Measurements from ENCODE around the gene LRP8. TPM values are rescaled to one million over a fixed set of nuclear protein-coding genes. Genes with fewer than 3 reads are reported as not detected.
A peak's percentile ranks its signal among the peaks of the same experiment; 100 is the strongest.

Gene LRP8
- total RNA-seq, 2 donors from 2014 or later: 87.8 to 194 TPM

DNA sequence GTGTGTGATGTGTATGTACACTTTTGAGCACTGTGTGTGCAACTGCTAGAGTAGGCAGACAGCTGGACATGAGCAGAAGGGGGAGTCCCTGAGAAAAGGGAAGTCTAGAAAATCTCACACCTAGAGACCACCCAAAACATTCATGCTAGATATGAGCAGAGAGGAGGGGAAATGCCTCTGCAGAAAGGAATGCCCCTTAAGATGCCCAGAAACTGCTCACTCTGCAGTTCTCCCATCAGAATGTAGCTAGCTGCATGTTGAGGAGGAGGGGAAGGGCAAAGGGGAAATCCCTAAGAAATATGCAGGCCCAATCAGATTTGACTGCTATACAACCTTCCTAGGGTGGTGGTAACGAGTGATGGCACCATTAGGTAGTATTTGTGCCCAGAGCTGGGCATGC is 57.8 kb downstream of the LRP8 start:
- Mint-ChIP-seq H3K27me3 (no peaks in the 10 kb centered on the region), H3K4me1 (ENCODE audit: low read depth in 2 of 2) (peaks cover 0 to 5% of the 10 kb centered on the region in 2 donors), H3K27ac (no peak overlapping the region), H3K36me3 (peaks cover 13% of the 10 kb centered on the region), H3K4me3 (no peak overlapping the region), H3K9me3 (no peaks in the 10 kb centered on the region)
- ATAC-seq: no peak
- peak; percentile 5 for DNase-seq (ENCODE audit: low spot score)

GRCh38 chr1:53267761-53268160 is 60.1 kb downstream of the LRP8 start:
- no peak for DNase-seq (ENCODE audit: low spot score)
- H3K4me1 Mint-ChIP-seq (ENCODE audit: low read depth in 2 of 2): peaks cover 0 to 5% of the 10 kb centered on the region in 2 donors
- no peaks in the 10 kb centered on the region for H3K27me3 Mint-ChIP-seq
- no peak for ATAC-seq
- H3K36me3 Mint-ChIP-seq: peaks cover 21% of the 10 kb centered on the region
- no peak overlapping the region for H3K4me3 Mint-ChIP-seq
- H3K27ac Mint-ChIP-seq: no peak overlapping the region
- H3K9me3 Mint-ChIP-seq: no peaks in the 10 kb centered on the region

- H3K9me3 Mint-ChIP-seq: no peaks in the 10 kb centered on the region
- DNase-seq (ENCODE audit: low spot score) (peak; percentile 32), ATAC-seq (no peak)
- H3K27me3 Mint-ChIP-seq: no peaks in the 10 kb centered on the region
- H3K27ac Mint-ChIP-seq: no peak overlapping the region
- H3K36me3 Mint-ChIP-seq: peaks cover 21% of the 10 kb centered on the region
- H3K4me3 Mint-ChIP-seq: no peak overlapping the region
- peaks cover 0 to 5% of the 10 kb centered on the region in 2 donors for H3K4me1 Mint-ChIP-seq (ENCODE audit: low read depth in 2 of 2)
These were observed 61.8 kb downstream of the LRP8 start for GRCh38 chr1:53266038-53266437.

DNA sequence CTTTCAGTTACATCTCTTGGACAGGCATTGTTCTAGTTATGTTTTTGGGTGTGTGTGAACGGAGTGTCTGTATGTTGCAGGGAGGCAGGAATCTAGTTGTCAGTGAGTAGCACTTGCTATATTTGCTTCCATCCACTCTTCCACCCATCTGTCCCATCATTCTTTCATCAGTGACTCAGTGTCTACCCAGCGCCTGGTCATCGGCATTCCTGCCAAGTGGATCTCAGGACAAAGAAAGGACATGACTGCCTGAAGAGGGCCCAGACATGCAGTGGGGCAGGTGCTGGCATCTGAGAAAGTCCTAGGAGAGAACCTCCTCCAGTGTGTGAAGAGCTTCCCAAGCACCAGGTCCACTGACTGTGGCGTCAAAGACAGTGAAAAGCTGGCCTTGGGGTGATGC is 62.3 kb downstream of the LRP8 start:
- Mint-ChIP-seq H3K9me3 (no peaks in the 10 kb centered on the region), H3K4me1 (ENCODE audit: low read depth in 2 of 2) (peaks cover 0 to 5% of the 10 kb centered on the region in 2 donors), H3K36me3 (peaks cover 24% of the 10 kb centered on the region), H3K27me3 (no peaks in the 10 kb centered on the region), H3K4me3 (no peak overlapping the region), H3K27ac (no peak overlapping the region)
- ATAC-seq (no peak), DNase-seq (ENCODE audit: low spot score) (peak; percentile 18)

GRCh38 chr1:53264048-53264447 is 63.8 kb downstream of the LRP8 start:
- no peak for ATAC-seq
- H3K36me3 Mint-ChIP-seq: peaks cover 23% of the 10 kb centered on the region

GRCh38 chr1:53262000-53262399 is 65.9 kb downstream of the LRP8 start:
- no peak for ATAC-seq
- H3K27ac Mint-ChIP-seq: no peak overlapping the region
- peaks cover 34% of the 10 kb centered on the region for H3K36me3 Mint-ChIP-seq
- H3K4me3 Mint-ChIP-seq: no peak overlapping the region
- no peaks in the 10 kb centered on the region for H3K9me3 Mint-ChIP-seq
- no peak for DNase-seq (ENCODE audit: low spot score)
- H3K4me1 Mint-ChIP-seq (ENCODE audit: low read depth in 2 of 2): no peaks in the 10 kb centered on the region
- H3K27me3 Mint-ChIP-seq: no peaks in the 10 kb centered on the region

More at GRCh38 chr1:53264048-53264447, 63.8 kb downstream of the LRP8 start:
- Mint-ChIP-seq H3K9me3 (no peaks in the 10 kb centered on the region), H3K27ac (no peak overlapping the region), H3K4me1 (ENCODE audit: low read depth in 2 of 2) (no peaks in the 10 kb centered on the region), H3K27me3 (no peaks in the 10 kb centered on the region), H3K4me3 (no peak overlapping the region)
- peak; percentile 2 for DNase-seq (ENCODE audit: low spot score)

- no peak for ATAC-seq
- Mint-ChIP-seq H3K36me3 (peaks cover 31% of the 10 kb centered on the region), H3K27me3 (no peaks in the 10 kb centered on the region), H3K27ac (no peak overlapping the region), H3K9me3 (no peaks in the 10 kb centered on the region), H3K4me3 (no peak overlapping the region), H3K4me1 (ENCODE audit: low read depth in 2 of 2) (no peaks in the 10 kb centered on the region)
- peak; percentile 8 for DNase-seq (ENCODE audit: low spot score)
These were observed 67.1 kb downstream of the LRP8 start for GRCh38 chr1:53260631-53261247.

- Mint-ChIP-seq H3K9me3 (no peaks in the 10 kb centered on the region), H3K4me1 (ENCODE audit: low read depth in 2 of 2) (no peaks in the 10 kb centered on the region), H3K36me3 (peaks cover 24% of the 10 kb centered on the region), H3K4me3 (no peak overlapping the region), H3K27ac (no peak overlapping the region), H3K27me3 (no peaks in the 10 kb centered on the region)
- DNase-seq (ENCODE audit: low spot score): no peak
- no peak for ATAC-seq
These were observed 67.9 kb downstream of the LRP8 start for GRCh38 chr1:53259932-53260331.

DNA sequence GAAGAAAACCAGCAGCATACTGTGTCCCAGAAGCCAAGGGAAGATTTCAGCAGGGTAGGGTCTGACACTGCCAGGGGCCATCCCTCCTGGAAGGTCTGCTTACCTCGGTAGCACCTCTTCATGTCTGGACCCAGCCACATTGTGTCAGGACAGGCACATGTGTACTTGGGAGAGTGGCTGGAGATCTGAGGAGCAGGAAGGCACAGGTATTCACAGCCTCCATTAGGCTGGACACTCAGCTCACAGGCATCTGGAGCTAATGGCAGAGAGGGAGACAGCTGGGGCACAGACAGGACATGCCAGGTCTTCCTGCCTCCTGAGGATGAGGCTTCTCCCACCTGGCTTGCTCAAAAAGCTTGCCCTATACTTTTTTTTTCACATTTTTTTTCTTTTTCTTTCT is 69.7 kb downstream of the LRP8 start:
- DNase-seq (ENCODE audit: low spot score) (peak; percentile 5), ATAC-seq (no peak)
- Mint-ChIP-seq H3K36me3 (peaks cover 18% of the 10 kb centered on the region), H3K9me3 (no peaks in the 10 kb centered on the region), H3K4me3 (no peak overlapping the region), H3K4me1 (ENCODE audit: low read depth in 2 of 2) (no peaks in the 10 kb centered on the region), H3K27ac (peak overlapping the region in 1 of 2 donors; percentile 17), H3K27me3 (no peaks in the 10 kb centered on the region)

- ATAC-seq: no peak
- Mint-ChIP-seq H3K9me3 (no peaks in the 10 kb centered on the region), H3K27me3 (no peaks in the 10 kb centered on the region), H3K27ac (peak overlapping the region in 1 of 2 donors; percentile 17), H3K4me1 (ENCODE audit: low read depth in 2 of 2) (no peaks in the 10 kb centered on the region), H3K36me3 (peaks cover 18% of the 10 kb centered on the region), H3K4me3 (no peak overlapping the region)
- no peak for DNase-seq (ENCODE audit: low spot score)
These were observed 70.3 kb downstream of the LRP8 start for GRCh38 chr1:53257454-53258081.

DNA sequence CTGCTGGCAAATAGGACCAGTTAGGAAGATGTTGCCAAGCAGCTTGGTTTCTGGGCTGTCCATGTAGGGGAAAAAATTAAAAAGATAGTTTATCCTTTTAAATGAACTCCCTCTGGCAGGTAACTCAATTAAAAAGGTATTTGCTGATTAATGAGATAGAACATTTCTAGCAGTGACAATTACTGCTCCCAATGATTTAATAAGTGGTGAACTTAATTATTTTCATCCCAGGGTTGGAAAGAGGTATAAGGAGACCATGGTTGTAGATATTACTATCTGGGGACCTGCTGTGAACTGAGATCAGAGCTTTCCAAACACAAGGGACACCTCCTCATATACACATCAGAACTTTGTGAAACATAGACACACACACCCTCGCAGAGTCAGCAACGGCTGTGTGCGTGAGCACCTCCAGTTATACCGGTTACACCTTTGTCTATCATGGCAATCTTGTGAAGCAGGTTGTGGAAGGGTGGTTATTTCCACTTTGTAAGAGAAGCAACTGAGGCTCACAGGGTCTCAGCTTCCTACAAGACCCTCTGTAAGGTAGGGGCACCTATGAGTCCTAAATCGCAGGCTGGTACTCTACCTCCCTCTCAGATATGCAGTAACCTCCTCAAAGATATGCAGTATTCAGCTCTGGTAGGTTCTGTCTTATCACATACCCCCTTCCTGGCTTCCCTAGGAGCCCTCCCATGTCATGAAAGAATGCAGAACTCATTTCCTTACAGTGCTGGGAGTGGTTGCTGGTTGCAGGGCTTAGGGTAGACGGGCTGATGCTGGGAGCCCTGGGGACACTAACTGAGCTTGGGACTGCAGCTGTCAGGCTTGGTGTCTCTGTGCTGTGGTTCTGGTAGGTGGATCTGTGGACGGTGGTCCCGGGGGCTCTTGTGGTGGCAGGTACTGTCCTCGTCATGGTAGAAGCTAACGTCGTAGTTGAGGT is 71.1 kb downstream of the LRP8 start:
- H3K4me1 Mint-ChIP-seq (ENCODE audit: low read depth in 2 of 2): no peaks in the 10 kb centered on the region

DNA sequence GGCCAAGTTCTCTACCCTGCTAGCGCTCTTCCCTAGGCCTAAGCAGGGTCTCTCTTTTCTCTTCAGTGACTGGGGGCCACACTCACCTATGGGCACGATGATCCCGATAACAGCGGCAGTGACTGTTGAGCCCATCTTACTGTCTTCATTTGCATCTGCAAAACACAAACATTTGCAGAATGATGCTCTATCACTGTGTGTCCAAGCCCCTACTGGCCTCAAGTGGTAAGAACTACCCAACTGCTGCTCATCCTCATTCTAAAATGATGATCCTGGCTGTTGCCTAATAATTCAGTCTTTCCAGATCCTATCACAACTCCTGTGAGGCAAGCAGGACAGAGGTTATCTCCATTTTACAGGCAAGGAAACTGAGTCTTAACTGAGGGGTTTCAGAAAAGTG is 72.8 kb downstream of the LRP8 start:
- ATAC-seq (no peak), DNase-seq (ENCODE audit: low spot score) (peak; percentile 2)
- peaks cover 25% of the 10 kb centered on the region for H3K36me3 Mint-ChIP-seq
- H3K4me1 Mint-ChIP-seq (ENCODE audit: low read depth in 2 of 2): no peaks in the 10 kb centered on the region
- H3K27ac Mint-ChIP-seq: no peak overlapping the region
- H3K9me3 Mint-ChIP-seq: no peaks in the 10 kb centered on the region
- no peak overlapping the region for H3K4me3 Mint-ChIP-seq
- no peaks in the 10 kb centered on the region for H3K27me3 Mint-ChIP-seq

More for the DNA sequence above, 71.1 kb downstream of the LRP8 start:
- peak; percentile 29 for DNase-seq (ENCODE audit: low spot score)
- no peak for ATAC-seq
- Mint-ChIP-seq H3K27ac (no peak overlapping the region), H3K27me3 (no peaks in the 10 kb centered on the region), H3K9me3 (no peaks in the 10 kb centered on the region), H3K4me3 (no peak overlapping the region), H3K36me3 (peaks cover 18% of the 10 kb centered on the region)

DNA sequence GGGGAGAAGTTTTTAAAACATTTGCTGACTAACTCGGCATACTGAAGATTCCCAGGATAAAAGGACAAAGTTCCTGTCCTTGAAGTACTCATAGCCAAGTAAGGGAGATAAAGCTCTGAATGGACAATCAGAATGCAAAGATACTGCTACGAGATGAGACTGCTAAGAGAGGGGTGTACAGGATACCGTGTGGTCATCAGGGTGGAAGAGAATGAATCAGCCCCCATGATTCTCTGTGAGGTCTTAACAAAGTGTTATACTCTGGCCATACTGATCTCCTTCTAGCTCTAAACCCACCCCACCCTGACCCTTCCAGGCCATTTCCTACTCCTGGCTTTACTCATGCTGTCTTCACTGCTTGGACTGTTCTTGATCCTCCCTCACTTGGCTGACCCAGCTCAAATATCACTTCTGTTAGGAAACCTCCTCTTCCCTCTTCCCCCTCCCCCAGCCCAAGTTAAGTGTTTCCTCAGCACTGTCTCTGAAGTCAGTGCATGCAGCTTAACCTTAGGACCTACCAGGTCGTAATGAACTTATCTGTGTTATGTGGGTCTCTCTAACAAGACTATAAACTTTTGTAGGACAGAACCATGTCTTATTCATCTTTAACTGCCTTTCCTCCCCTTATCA is 73.7 kb downstream of the LRP8 start:
- Mint-ChIP-seq H3K4me1 (ENCODE audit: low read depth in 2 of 2) (no peaks in the 10 kb centered on the region), H3K27ac (no peak overlapping the region), H3K27me3 (no peaks in the 10 kb centered on the region), H3K9me3 (no peaks in the 10 kb centered on the region), H3K36me3 (peaks cover 33% of the 10 kb centered on the region), H3K4me3 (no peak overlapping the region)
- DNase-seq (ENCODE audit: low spot score): no peak
- peak; percentile 36 to 44 for ATAC-seq

All from natural killer cell treated with Interleukin-12 subunit alpha and Interleukin-12 subunit beta and Interleukin-15 and Interleukin-18, amount 100 ng/mL, for 72 hours (primary cell).